Testis (tissue), 3 donors: ENCODE results near the gene RGSL1. TPM values are rescaled to one million over a fixed set of nuclear protein-coding genes. Genes with fewer than 3 reads are reported as not detected.

Experiments used
- DNase-seq: peaks from one replicate; pipeline ENCODE4 v3.0.0-alpha.2; 2019
- H3K27ac ChIP-seq, 2 donors: fragments of 200-600 bp; sonication (generic); one replicate each; pipeline ENCODE4 v1.5.1; 2019
- H3K27me3 ChIP-seq: fragments of 200-600 bp; sonication (generic); one replicate; pipeline ENCODE4 v1.5.1; 2019
- H3K36me3 ChIP-seq: fragments of 200-600 bp; sonication (generic); one replicate; pipeline ENCODE4 v1.5.1; 2017; ENCODE audit warnings: low read depth; ENCODE audit errors: missing control alignments
- H3K4me1 ChIP-seq: fragments of 200-600 bp; sonication (generic); one replicate; pipeline ENCODE4 v1.5.1; 2019
- H3K4me3 ChIP-seq, 2 donors: fragments of 200-600 bp; sonication (generic); one replicate each; pipeline ENCODE4 v1.5.1; 2017 to 2019
- H3K9me3 ChIP-seq: fragments of 200-600 bp; sonication (generic); one replicate; pipeline ENCODE4 v1.5.1; 2017
- CTCF ChIP-seq, 3 experiments: fragments of 450-650 bp in 2 of 3; fragments of 200-600 bp in 1 of 3; sonication (generic) in 1 of 3; IDR thresholded peaks; one replicate each; pipeline ENCODE4 v1.5.1; 2016 to 2019; ENCODE audit warnings: antibody characterized with exemption in 3 of 3, mild to moderate bottlenecking in 2 of 3, moderate library complexity in 1 of 3
- POLR2A ChIP-seq: fragments of 450-650 bp; IDR thresholded peaks from one replicate; pipeline ENCODE4 v1.6.1; 2017; ENCODE audit warnings: antibody characterized with exemption, mild to moderate bottlenecking, moderate library complexity
- WGBS, 2 donors: methylation state at CpG; one replicate each; pipeline ENCODE4 v1.1.5; 2018; 5-methylcytosine and 5-hydroxymethylcytosine counted together
- intact Hi-C: fragments of 100-400 bp; cut with DNase I; formaldehyde crosslinking; loops from one replicate; pipeline ENCODE4 v1.15.1; 2023; ENCODE audit warnings: low total_unique reads
- polyA plus RNA-seq: library from polyadenylated mRNA; stranded (reverse); fragments of 350-450 nt; fragmentation: Illumina TruSeq; extraction: RNeasy Lipid Tissue Mini Kit (QIAGEN cat#74804); gene quantifications from one replicate; pipeline ENCODE4 v1.2.3, GENCODE V29; 2014; ENCODE audit warnings: low read depth, low replicate concordance; ENCODE audit not compliant: insufficient read depth
- total RNA-seq, 2 donors: library from RNA; depleted of rRNA; stranded (reverse); fragments of >200 nt; gene quantifications; one replicate each; pipeline ENCODE4 v1.2.3, GENCODE V29; 2016

The RGSL1 gene
- total and polyA plus RNA-seq, 3 donors from 2014 or later, result 12.6 to 37.1 (median 25.9) TPM

- Histone ChIP-seq H3K36me3 (no peaks in the 10 kb centered on the region), H3K4me3 (no peak overlapping the region), H3K27ac (no peak overlapping the region), H3K9me3 (no peaks in the 10 kb centered on the region), H3K4me1 (peaks cover 14% of the 10 kb centered on the region), H3K27me3 (no peaks in the 10 kb centered on the region)
- no peak for TF ChIP-seq POLR2A
- TF ChIP-seq CTCF (IDR thresholded peaks at IDR 0.05), result no peak
- WGBS, 2 donors, result 88% methylated on average over 16 to 17 of the region's 17 CpGs
- DNase-seq, result no peak
- intact Hi-C loops, result loop anchor here (2.0 kb wide), 1 partner anchor 183 kb away; no protein-coding TSS in a partner anchor
Measured at GRCh38 chr1:182600036-182600713, 150.2 kb downstream of the RGSL1 start.

GRCh38 chr1:182600745-182601415 lies 150.9 kb downstream of the RGSL1 start:
- no peaks in the 10 kb centered on the region for H3K27me3 ChIP-seq
- intact Hi-C loops, result loop anchor here (2.0 kb wide), 1 partner anchor 182 kb away; no protein-coding TSS in a partner anchor
- DNase-seq, result no peak
- peak overlapping the region in 1 of 2 donors; percentile 18 for H3K27ac ChIP-seq
- H3K4me3 ChIP-seq, result no peak overlapping the region
- H3K9me3 ChIP-seq, result no peaks in the 10 kb centered on the region
- H3K36me3 ChIP-seq, result no peaks in the 10 kb centered on the region
- TF ChIP-seq CTCF (IDR thresholded peaks at IDR 0.05), result no peak
- no peak for TF ChIP-seq POLR2A
- 67% methylated on average over 5 of the region's 5 CpGs for WGBS, 2 donors
- H3K4me1 ChIP-seq, result peaks cover 14% of the 10 kb centered on the region

GRCh38 chr1:182601416-182601786 lies 151.5 kb downstream of the RGSL1 start:
- H3K4me3 ChIP-seq, result no peak overlapping the region
- 18 to 21% methylated on average over 6 of the region's 6 CpGs for WGBS, 2 donors

GRCh38 chr1:182601913-182602312 lies 152.0 kb downstream of the RGSL1 start:
- no peak overlapping the region for H3K4me3 ChIP-seq
- no peak for DNase-seq

More at GRCh38 chr1:182601416-182601786, 151.5 kb downstream of the RGSL1 start:
- peak; percentile 96 to 98 (median 97) for TF ChIP-seq CTCF (IDR thresholded peaks at IDR 0.05)
- no peak for TF ChIP-seq POLR2A
- intact Hi-C loops, result loop anchor here (2.0 kb wide), 1 partner anchor 181 kb away; no protein-coding TSS in a partner anchor
- no peaks in the 10 kb centered on the region for H3K9me3 ChIP-seq
- peak overlapping the region in 1 of 2 donors; percentile 18 for H3K27ac ChIP-seq
- peak; percentile 75 for DNase-seq
- no peaks in the 10 kb centered on the region for H3K36me3 ChIP-seq
- H3K4me1 ChIP-seq, result peaks cover 14% of the 10 kb centered on the region
- H3K27me3 ChIP-seq, result no peaks in the 10 kb centered on the region

More at GRCh38 chr1:182601913-182602312, 152.0 kb downstream of the RGSL1 start:
- intact Hi-C loops, result loop anchor here (2.0 kb wide), 1 partner anchor 181 kb away; no protein-coding TSS in a partner anchor
- no peaks in the 10 kb centered on the region for H3K36me3 ChIP-seq
- H3K4me1 ChIP-seq, result peaks cover 14% of the 10 kb centered on the region
- 60 to 83% methylated on average over 4 of the region's 4 CpGs for WGBS, 2 donors
- no peaks in the 10 kb centered on the region for H3K27me3 ChIP-seq
- H3K27ac ChIP-seq, result no peak overlapping the region
- H3K9me3 ChIP-seq, result no peaks in the 10 kb centered on the region
- TF ChIP-seq CTCF (IDR thresholded peaks at IDR 0.05) (no peak), POLR2A (no peak)
